Stimulated activated naive CD8-positive, alpha-beta T cell treated with anti-CD3 and anti-CD28 coated beads, Interleukin-15, amount 100 ng/mL, for 72 hours (primary cell): ENCODE measurements around the gene CTBP1.

Source experiments
- ATAC-seq: fragments of 150-1000 bp; cut with Tn5 transposase; 2 replicates; pipeline ENCODE4 v1.10.0; 2021; ENCODE audit warnings: mild to moderate bottlenecking, moderate library complexity
- DNase-seq, 2 donors: peaks; one replicate each; pipeline ENCODE4 v3.0.0; 2021 to 2022
- H3K27ac Mint-ChIP-seq, 2 donors: one replicate each; pipeline ENCODE4 v1.8.0; 2022; ENCODE audit warnings: mild to moderate bottlenecking in 2 of 2, mixed read lengths in 2 of 2, moderate library complexity in 2 of 2
- H3K27me3 Mint-ChIP-seq: one replicate; pipeline ENCODE4 v1.8.0; 2022; ENCODE audit warnings: mixed read lengths
- H3K4me1 Mint-ChIP-seq: one replicate; pipeline ENCODE4 v1.8.0; 2022; ENCODE audit warnings: mild to moderate bottlenecking, mixed read lengths
- H3K4me3 Mint-ChIP-seq, 2 donors: one replicate each; pipeline ENCODE4 v1.8.0; 2022; ENCODE audit warnings: mild to moderate bottlenecking in 2 of 2, mixed read lengths in 2 of 2, moderate library complexity in 1 of 2
- H3K9me3 Mint-ChIP-seq, 2 donors: one replicate each; pipeline ENCODE4 v1.8.0; 2022; ENCODE audit warnings: mixed read lengths in 2 of 2

CTBP1 gene

DNA sequence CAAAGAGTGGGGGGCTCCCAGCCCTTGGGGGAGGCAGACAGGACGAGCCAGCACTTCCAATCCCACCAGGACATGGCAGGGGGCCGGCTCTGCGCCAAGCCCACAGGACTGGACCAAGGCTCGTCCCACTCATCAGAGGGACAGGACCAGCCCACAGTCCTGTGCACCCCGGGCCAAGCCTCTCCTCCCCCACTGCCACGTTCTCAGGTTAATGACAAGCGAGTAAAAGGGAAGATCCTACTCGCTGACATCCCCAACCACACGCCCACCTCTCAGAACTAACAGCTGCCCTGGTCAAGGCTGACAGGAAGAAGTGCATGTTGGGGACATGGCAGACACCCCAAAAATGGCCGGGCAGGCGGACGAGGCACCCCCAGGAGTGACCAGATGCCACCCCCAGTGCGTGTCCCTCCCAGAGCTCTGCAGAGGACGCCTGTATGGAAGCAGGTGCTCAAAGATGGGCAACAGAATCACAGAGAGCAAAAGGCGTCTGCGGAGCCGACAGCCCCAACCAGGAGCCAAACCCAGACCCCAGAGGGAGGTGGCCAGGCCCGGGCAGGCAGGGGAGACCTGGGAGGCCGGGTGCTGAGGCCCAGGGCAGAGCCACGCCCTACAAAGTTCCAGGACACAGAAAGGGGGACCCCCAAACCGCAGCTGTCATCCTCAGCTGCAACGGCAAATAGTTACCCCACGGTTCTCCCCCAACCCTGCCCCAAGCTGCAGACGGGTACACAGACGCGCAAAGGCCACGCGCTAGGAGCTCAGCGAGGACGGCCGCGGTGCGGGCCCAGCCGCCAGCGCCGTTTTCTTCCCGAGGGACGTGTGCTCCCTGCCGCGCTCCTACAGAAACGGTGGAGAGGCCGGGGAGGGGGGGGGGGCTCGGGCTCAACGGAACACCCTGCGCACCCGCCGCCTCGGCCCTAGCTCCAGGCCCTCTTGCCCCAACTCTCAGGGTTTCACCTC, 1.7 kb downstream of the CTBP1 start:
- Mint-ChIP-seq H3K4me3 (peak overlapping the region; percentile 91 to 97), H3K27me3 (no peaks in the 10 kb centered on the region), H3K9me3 (no peaks in the 10 kb centered on the region), H3K4me1 (peaks cover 78% of the 10 kb centered on the region), H3K27ac (peak overlapping the region; percentile 94 to 96)
- DNase-seq (peak; percentile 21 to 45), ATAC-seq (peak; percentile 5)

DNA sequence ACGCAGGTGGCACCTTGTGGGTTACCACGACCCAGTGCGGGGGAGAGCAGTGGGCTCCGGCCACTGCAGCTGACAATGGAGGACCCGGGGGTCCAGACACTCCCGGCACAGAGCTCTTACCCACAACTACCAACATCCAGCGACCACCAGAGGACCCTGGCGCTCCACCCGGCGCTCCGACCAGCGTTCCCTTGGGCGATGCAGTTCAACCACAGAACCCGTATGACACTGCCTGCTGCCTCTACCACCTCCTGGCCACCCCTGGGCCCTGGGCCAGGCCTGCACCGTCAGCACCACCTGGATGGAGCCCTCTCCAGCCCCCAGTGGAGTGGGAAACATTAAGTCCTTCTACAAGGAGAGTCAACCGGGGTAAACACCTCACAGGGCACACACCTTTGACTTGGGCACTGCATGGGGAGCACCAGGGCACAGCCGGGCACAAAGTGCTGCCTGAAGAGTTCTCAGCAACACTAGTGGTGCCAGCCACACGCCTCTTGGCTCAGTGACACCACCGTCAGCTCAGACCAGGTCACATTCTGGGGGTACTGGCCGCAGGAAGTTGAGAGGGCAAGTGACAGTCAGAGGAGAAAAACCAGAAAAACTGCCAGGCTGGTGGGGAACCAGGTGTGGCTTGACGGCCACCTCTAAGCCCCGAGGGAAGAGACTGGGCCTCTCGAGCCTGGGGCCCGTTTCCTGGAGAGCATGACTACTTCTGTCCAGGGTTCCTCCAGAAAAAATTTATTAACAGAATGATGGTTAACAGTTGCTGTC, 2.6 kb downstream of the CTBP1 start:
- no peaks in the 10 kb centered on the region for H3K9me3 Mint-ChIP-seq
- no peak for ATAC-seq
- H3K4me3 Mint-ChIP-seq: peak overlapping the region; percentile 91 to 97
- no peaks in the 10 kb centered on the region for H3K27me3 Mint-ChIP-seq
- peaks cover 74% of the 10 kb centered on the region for H3K4me1 Mint-ChIP-seq
- H3K27ac Mint-ChIP-seq: peak overlapping the region; percentile 94 to 96
- no peak for DNase-seq

DNA sequence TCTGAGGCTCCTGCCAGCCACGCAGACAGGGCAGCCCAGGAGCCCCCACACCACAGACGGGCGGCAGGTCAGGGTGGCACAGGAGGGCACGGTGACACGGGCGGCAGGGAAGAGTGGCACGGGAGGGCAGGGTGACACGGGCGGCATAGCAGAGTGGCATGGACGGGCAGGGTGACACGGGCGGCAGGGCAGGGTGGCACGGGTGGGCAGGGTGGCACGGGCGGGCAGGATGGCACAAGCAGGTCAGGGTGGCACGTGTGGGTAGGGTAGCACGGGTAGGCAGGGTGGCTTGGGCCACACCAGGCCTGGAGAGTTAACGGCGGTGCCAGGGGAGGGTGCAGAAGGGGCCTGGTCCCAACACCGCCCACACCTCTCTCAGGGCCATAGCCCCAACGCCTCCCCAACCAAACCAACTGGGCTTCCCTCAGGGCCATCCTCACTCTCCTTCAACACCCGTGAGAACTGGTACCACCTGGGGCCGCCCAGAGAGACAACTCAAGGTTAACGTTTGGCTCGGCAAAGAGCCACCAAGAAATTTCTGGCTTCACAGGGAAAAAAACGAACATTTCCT, 3.4 kb downstream of the CTBP1 start:
- no peaks in the 10 kb centered on the region for H3K9me3 Mint-ChIP-seq
- no peak for ATAC-seq
- peak overlapping the region; percentile 83 to 92 for H3K27ac Mint-ChIP-seq
- DNase-seq: no peak
- no peaks in the 10 kb centered on the region for H3K27me3 Mint-ChIP-seq
- peak overlapping the region; percentile 91 to 97 for H3K4me3 Mint-ChIP-seq
- H3K4me1 Mint-ChIP-seq: peaks cover 67% of the 10 kb centered on the region

DNA sequence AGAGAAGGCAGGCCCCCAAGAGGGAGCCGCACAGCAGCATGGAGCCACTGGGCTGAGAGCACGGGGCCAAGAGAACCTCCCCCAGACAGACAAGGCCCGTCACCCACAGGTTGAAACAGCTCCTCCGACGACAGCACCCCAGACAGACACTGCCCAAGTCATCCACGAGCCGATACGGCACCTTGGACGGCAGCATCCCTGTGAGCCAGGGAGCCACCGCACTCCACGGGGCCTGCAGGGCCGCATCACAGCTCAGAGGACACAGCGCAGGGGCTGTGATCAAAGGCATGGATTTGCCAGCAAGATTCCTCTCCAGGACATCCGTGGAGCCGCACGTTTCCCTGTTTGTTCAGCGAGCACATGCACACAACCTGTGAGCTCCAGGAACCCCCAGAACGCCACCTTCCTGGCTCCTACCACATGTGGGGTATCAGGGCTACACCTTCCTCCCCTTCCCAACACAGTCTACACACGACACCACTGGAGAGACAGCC, 3.9 kb downstream of the CTBP1 start:
- no peak for DNase-seq
- no peak for ATAC-seq
- no peaks in the 10 kb centered on the region for H3K27me3 Mint-ChIP-seq
- no peaks in the 10 kb centered on the region for H3K9me3 Mint-ChIP-seq
- peaks cover 61% of the 10 kb centered on the region for H3K4me1 Mint-ChIP-seq
- peak overlapping the region; percentile 44 to 74 for H3K4me3 Mint-ChIP-seq
- H3K27ac Mint-ChIP-seq: peak overlapping the region; percentile 83 to 92

DNA sequence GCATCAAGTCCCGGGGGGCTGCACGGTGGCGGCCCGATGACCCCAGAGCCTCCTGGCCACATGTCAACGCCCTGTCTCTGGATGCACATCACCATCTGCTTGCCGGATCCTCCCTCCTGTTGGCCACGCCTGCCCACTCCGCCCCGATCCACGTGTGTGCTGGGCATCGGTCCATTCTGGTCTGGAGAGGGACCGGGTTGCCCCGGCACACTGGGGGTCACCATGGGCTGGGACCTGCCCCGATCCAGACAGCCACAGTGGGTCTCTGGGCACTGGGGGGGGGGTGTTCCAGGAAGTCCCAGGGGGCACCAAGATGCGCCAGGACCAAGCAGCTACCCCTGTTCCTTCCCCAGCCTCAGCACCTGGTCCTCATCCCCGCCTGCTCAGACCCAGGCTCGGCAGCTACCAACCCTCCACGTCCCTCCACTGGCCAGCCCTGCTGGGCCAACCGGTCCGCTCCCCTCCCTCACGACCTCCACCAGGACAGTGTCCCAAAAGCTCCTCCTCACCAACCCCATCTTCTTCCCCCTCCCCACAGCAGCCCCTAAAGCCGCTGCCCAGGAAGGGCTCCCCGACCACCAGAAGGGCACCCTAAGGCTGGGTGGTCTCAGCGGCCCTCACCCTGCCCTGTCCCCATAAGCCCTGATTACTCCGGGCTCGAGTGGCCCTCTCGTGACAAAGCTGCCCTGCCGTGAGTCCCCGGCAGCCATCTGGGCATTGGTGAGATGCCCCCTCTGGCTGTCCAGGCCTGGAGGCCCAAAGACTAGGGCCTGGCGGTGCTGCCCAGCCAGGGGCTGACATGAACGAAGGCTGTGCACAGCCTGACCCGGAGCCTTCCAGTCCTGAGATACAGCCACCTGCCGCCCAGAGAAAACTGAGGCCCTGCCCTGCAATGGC, 4.6 kb downstream of the CTBP1 start:
- peak overlapping the region in 1 of 2 donors; percentile 92 for H3K27ac Mint-ChIP-seq
- H3K27me3 Mint-ChIP-seq: no peaks in the 10 kb centered on the region
- DNase-seq (no peak), ATAC-seq (no peak)
- H3K9me3 Mint-ChIP-seq: no peaks in the 10 kb centered on the region
- H3K4me1 Mint-ChIP-seq: peaks cover 61% of the 10 kb centered on the region
- H3K4me3 Mint-ChIP-seq: peak overlapping the region in 1 of 2 donors; percentile 48

DNA sequence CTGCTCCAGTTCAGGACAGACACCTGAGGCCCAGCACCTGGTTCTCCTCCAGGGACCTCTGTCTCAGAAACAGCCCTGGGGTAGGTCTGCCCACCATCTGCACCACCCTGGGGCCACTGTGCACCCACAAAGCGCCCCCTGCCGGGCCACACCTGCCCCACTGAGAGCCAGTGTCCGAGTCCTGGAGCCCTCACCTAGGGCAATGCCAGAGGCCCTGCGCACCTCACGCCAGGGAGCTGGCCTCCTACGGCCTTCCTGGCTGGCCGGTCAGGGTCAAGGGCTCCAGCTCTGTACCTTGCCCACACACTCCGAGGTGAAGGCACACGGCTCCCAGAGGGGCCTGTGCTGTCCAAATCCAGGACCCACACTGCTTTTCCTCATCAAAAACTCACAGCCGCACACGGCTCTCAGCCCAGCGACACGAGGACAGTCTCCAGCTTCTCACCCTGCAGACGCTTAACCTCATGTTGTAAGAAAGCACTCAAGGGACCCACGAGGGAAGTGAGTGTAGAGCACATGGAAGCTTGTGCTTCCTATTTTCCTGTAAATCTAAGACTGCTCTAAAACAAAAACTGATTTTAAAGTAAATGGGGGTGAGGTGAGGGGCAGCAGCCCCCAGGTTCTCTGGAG, 5.4 kb downstream of the CTBP1 start:
- Mint-ChIP-seq H3K4me3 (no peak overlapping the region), H3K27ac (peak overlapping the region in 1 of 2 donors; percentile 48), H3K27me3 (no peaks in the 10 kb centered on the region), H3K9me3 (no peaks in the 10 kb centered on the region), H3K4me1 (peaks cover 64% of the 10 kb centered on the region)
- no peak for ATAC-seq
- no peak for DNase-seq

DNA sequence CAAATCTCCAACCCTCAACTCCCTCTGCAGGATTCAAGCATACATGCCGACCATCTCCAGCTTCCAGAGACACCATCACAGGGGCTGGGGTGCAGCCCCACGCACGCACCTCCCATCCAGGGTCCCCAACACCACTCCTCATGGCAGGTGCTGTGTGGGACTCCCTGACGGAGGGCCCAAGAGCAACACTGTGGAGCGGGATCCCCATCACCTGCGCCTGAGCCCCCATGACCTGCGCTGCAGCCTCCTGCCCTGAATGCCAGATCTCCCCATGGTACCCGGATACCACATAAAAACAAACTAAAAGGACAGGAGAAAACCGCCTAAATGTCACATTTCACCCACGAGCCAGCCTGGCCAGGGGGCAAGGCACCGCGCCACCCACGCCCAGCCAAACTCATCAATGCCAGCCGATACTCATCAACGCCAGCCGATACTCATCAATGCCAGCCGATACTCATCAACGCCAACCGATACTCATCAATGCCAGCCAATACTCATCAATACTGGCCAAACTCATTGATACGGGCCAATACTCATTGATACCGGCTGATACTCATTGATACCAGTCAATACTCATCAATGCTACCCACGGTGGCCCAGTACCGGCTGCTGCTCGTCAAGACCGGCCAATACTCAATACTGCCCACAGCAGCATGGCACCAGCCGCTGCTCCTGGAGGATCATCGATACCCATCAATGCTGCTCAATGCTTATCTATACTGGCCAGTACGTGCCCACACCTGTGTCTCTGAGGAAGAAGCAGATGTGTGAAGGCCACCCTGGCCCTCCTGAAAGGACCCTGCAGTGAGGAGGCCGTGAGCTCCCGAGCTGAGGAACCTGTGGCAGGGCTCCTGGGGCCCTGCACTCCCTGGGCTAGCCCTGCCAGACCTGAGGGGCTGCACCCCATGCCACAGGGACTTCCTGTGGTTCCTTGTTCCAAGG, 6.2 kb downstream of the CTBP1 start:
- peaks cover 66% of the 10 kb centered on the region for H3K4me1 Mint-ChIP-seq
- no peaks in the 10 kb centered on the region for H3K27me3 Mint-ChIP-seq
- H3K27ac Mint-ChIP-seq: peak overlapping the region in 1 of 2 donors; percentile 27
- H3K9me3 Mint-ChIP-seq: no peaks in the 10 kb centered on the region
- H3K4me3 Mint-ChIP-seq: no peak overlapping the region
- DNase-seq (no peak), ATAC-seq (no peak)

DNA sequence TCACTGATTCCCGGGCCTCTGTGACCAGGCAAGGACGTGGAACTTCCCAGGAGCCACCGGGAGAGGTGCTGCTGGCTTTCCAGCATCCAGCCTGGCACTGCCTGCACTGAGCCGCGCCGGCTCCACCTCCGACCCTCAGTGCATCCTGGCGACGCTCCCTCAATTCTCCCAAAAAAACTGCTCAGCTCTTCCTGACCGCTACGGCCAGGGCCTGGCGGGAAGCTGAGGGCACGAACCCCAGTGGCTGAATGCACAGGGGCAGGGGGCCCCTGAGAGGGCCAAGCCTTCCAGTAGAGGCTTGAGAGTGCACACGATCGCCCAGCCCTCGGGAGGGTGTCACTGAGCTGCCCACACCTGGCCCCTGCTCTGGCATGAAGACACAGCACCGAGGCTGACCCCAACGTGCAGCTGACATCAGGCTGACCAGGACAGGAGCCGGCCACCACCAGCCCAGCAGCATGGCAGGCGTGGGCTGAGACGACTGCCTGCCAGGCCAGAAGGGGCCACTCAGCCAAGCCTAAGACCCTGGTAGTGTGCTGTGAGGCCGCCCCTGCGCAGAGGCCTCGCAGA, 6.9 kb downstream of the CTBP1 start:
- no peak for DNase-seq
- ATAC-seq: no peak
- Mint-ChIP-seq H3K9me3 (no peaks in the 10 kb centered on the region), H3K27me3 (no peaks in the 10 kb centered on the region), H3K27ac (no peak overlapping the region), H3K4me3 (no peak overlapping the region), H3K4me1 (peaks cover 63% of the 10 kb centered on the region)

DNA sequence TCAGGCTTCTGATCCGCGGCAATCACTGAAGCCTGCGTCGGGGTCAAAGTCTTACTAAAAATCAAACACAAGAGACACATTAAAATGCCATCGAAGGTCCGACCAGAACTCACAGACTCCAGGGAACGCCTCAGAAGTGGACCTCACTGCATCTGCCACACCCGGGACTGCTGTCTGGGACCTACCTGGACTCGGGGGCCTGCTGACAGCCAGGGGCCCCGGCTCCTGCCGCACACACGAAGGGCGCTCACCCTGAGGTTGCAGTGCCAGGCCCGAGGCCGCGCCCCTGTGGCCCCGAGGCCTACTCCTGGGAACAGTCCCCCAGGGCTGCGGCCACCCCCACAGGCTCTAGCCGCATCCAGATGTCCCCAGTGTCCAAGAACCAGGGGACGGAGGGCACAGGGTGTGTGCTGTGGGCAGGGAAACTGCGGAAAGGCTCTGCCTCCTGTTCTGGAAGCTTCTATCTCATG, 7.4 kb downstream of the CTBP1 start:
- Mint-ChIP-seq H3K27me3 (no peaks in the 10 kb centered on the region), H3K27ac (peak overlapping the region in 1 of 2 donors; percentile 42), H3K4me3 (no peak overlapping the region), H3K4me1 (peaks cover 58% of the 10 kb centered on the region), H3K9me3 (no peaks in the 10 kb centered on the region)
- DNase-seq: no peak
- ATAC-seq: no peak

DNA sequence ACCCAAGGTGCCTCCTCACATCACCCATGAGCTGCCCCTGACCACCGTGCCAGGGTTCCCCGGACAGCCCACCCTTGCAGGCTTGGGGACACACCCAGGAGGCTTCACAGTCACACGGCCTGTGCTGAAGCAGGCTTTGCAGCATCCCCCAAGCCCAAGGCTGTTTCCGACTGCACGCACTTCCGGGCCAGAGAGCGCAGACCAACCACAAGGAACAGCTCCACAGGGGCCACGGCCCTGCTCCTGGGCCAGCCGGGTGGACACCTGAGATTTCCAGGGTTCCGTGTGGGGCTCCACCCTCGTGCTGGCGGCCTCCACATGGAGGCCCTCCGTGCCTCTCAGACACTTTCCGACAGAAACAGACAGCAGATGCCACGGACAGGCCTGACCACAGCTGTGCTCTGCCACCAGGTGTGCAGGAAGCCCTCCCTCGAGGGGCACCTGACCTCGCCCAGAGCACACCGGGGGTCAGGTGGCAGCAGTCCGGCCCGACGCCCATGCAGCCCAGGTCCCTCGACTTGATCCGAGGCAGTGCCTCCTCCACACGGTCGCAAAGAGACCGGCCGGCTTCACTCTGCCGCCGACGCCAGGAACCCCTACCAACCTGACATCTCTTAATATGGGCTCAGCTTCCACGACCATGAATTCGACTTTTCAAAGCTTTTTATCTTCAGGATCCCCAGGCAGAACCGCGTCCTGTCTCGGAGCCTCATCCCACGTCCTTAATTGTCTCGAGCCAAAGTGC, 8.0 kb downstream of the CTBP1 start:
- Mint-ChIP-seq H3K9me3 (no peaks in the 10 kb centered on the region), H3K27ac (peak overlapping the region in 1 of 2 donors; percentile 54), H3K27me3 (no peaks in the 10 kb centered on the region), H3K4me1 (peaks cover 51% of the 10 kb centered on the region), H3K4me3 (no peak overlapping the region)
- ATAC-seq (no peak), DNase-seq (no peak)

DNA sequence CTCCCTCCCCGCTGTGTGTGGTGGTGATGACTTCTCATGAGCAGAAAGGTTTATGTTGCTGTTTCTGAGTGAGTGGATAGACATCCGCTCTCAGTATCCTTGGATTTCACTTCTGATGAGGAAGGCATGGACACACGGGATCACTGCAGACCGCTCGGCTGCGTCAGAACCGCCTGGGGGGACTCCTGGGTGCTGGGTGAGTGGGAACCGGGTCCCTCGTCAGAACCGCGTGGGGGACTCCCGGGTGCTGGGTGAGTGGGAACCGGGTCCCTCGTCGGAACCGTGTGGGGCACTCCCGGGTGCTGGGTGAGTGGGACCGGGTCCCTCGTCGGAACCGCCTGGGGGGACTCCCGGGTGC, 9.0 kb downstream of the CTBP1 start:
- Mint-ChIP-seq H3K4me3 (no peak overlapping the region), H3K27ac (no peak overlapping the region), H3K4me1 (peaks cover 46% of the 10 kb centered on the region), H3K9me3 (no peaks in the 10 kb centered on the region), H3K27me3 (no peaks in the 10 kb centered on the region)
- DNase-seq: no peak
- ATAC-seq: peak; percentile 6

DNA sequence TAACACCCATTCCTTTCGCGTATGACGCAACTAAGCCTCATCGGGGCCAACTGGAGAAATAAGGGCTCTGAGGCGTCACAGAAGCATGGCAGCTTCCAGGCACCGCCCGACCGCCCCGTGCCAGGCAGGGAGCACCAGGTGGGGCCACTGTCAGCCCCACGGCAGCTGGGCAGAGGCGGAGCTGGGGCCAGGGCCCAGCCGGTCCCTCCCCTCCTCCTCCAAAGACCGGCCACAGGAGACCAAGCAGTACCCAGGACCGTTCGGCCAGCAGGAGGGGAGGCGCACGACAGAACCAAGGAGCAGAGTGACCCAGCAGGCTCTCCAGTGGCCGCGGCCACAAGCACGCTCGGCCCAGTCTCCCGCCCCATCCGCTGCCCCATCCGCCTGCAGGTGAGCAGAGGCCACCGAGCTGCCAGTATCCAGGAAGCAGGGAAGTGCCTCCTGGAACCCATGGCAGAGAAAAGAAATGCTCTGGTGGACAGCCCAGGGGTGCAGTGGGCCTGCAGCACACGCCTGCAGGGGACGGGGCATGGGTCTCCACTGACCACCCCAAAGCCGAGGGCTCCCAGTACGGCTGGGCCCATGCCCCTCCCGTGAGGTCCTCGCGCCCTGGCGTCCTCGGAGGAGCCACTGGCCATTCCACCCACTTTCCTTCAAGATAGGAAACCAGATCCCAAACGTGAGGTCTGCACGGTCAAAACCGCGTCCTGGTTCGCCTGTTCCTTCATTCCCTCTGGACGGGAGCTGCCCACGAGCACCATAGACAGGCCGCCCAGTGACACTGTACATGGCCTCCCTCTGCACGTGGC, 9.6 kb downstream of the CTBP1 start:
- no peaks in the 10 kb centered on the region for H3K27me3 Mint-ChIP-seq
- no peak for DNase-seq
- no peak overlapping the region for H3K4me3 Mint-ChIP-seq
- no peaks in the 10 kb centered on the region for H3K9me3 Mint-ChIP-seq
- no peak overlapping the region for H3K27ac Mint-ChIP-seq
- H3K4me1 Mint-ChIP-seq: peaks cover 40% of the 10 kb centered on the region
- peak; percentile 28 for ATAC-seq
